GM23248 (cell line): ENCODE measurements around the gene RAB3C.

Source experiments
- EZH2 ChIP-seq: fragments of 200-600 bp; sonication (generic); IDR thresholded peaks from 2 replicates; pipeline ENCODE4 v1.6.1; 2018; ENCODE audit warnings: antibody characterized with exemption, mild to moderate bottlenecking; ENCODE audit not compliant: insufficient read depth, poor library complexity, severe bottlenecking
- EZH2phosphoT487 ChIP-seq: fragments of 200-600 bp; sonication (generic); IDR thresholded peaks from 2 replicates; pipeline ENCODE4 v1.6.1; 2018; ENCODE audit warnings: antibody characterized with exemption, moderate library complexity, mild to moderate bottlenecking, low read depth; ENCODE audit not compliant: insufficient read depth

DNA sequence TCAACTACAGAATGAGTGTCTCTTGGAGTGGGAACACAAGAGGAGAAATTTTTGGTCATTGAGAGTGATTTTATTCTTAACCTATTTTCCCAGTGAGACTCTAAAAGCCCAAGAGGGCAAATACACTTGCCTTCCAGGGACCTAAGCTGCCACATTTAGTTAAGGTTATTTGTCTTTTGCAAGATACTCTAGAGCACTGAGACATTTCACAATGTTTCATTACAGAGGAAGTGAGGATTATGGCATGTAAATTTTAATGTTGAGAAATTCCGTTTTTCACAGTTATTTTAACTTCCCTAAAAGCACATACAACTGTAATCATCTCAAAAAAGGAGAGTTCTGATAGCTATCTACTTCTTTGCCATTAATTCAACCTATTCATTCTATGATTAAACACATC lies 38.7 kb upstream of the RAB3C start:
- TF ChIP-seq EZH2 (no peak), EZH2phosphoT487 (no peak)
